Measurements from ENCODE around the gene GARIN1A. TPM values are rescaled to one million over a fixed set of nuclear protein-coding genes. Genes with fewer than 3 reads are reported as not detected.
"Not testable (repeated sequence)": the region's sequence is repeated elsewhere in the genome, so short reads cannot be mapped to it uniquely, and the experiment has no call there.

GARIN1A gene
- polyA plus RNA-seq, 4 donors = 0.83 to 4.8 (median 2.3) TPM

- DNase-seq (ENCODE audit: low read depth in 4 of 4, low spot score in 2 of 4) = no peak
Observed at GRCh38 chr7:128681794-128682537, 9.9 kb downstream of the GARIN1A start.

GRCh38 chr7:128683270-128683669, 11.2 kb downstream of the GARIN1A start:
- DNase-seq (ENCODE audit: low read depth in 4 of 4, low spot score in 2 of 4) = not testable (repeated sequence)

DNA sequence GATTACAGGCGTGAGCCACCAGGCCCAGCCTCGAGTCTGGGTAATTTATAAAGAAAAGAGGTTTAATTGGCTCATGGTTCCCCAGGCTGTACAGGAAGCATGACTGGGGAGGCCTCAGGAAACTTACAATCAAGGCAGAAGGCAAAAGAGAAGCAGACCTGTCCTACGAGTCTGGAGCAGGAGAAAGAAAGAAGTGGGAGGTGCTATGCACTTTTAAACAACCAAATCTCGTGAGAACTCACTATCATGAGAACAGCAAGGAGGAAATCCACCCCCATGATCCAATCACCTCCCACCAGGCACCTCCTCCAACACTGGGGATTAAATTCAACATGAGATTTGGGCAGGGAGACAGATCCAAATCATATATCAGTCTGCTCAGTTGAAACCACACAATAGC, 11.6 kb downstream of the GARIN1A start:
- DNase-seq (ENCODE audit: low read depth in 4 of 4, low spot score in 2 of 4) = not testable (repeated sequence)

GRCh38 chr7:128687131-128687530, 15.0 kb downstream of the GARIN1A start:
- no peak for DNase-seq (ENCODE audit: low read depth in 4 of 4, low spot score in 2 of 4)

- no peak for DNase-seq (ENCODE audit: low read depth in 4 of 4, low spot score in 2 of 4)
Observed at GRCh38 chr7:128688492-128688891, 16.4 kb downstream of the GARIN1A start.

DNA sequence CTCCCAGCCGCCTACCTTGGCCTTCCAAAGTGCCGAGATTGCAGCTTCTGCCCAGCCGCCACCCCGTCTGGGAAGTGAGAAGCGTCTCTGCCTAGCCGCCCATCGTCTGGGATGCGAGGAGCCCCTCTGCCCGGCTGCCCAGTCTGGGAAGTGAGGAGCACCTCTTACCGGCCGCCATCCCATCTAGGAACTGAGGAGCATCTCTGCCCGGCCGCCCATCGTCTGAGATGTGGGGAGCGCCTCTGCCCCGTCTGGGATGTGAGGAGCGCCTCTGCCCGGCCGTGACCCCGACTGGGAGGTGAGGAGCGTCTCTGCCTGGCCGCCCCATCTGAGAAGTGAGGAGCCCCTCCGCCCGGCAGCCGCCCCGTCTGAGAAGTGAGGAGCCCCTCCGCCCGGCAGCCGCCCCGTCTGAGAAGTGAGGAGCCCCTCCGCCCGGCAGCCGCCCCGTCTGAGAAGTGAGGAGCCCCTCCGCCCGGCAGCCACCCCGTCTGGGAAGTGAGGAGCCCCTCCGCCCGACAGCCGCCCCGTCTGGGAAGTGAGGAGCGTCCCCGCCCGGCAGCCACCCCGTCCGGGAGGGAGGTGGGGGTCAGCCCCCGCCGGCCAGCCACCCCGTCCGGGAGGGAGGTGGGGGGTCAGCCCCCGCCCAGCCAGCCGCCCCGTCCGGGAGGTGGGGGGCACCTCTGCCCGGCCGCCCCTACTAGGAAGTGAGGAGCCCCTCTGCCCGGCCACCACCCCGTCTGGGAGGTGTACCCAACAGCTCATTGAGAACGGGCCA, 17.3 kb downstream of the GARIN1A start:
- not testable (repeated sequence) for DNase-seq (ENCODE audit: low read depth in 4 of 4, low spot score in 2 of 4)

DNA sequence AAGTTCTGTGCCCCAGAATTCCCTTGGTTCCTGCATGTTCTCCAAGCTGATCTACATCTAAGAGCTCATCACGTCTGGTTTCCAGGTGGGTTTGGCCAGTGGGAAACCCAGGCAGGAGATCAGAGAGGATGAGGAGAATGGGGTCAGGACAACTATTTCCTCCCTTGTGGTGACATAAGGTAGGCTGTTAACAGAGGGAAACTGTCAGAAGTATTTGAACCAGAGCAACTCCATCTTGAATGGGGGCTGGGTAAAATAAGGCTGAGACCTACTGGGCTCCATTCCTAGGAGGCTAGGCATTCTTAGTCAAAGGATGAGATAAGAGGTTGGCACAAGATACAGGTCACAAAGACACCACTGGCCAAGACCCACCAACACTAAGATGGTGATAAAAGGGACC, 19.1 kb downstream of the GARIN1A start:
- no peak for DNase-seq (ENCODE audit: low read depth in 4 of 4, low spot score in 2 of 4)

DNA sequence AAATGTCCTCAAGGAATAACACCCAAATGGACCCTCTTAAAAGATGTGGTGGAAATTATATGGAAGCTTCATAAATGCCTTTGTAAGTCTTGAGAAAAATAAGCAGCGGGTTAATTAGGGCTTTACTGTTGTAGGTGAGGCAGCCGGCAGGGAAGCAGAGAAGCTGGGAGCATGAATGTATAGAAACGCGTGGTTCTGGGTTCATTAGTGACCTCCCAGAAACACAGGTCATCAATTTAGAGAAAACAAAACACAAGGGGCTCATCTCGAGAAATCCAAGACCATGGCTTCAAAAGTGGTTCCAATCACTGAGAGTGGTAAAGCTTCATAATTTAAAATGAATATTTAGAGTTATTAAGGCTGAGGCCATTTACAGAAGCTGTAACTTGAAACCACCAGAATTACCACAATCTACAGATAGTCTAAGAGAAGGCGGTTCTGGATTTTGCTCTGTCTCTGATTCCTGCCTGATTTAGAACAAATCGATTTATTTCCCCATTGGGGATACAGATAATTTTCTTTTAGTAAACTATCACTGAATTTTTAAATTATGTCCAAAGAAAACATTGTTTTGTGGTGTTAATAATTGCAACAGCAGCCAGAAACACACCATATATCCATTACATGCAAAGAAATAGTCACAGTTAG, 20.7 kb downstream of the GARIN1A start:
- DNase-seq (ENCODE audit: low read depth in 4 of 4, low spot score in 2 of 4) = no peak

DNA sequence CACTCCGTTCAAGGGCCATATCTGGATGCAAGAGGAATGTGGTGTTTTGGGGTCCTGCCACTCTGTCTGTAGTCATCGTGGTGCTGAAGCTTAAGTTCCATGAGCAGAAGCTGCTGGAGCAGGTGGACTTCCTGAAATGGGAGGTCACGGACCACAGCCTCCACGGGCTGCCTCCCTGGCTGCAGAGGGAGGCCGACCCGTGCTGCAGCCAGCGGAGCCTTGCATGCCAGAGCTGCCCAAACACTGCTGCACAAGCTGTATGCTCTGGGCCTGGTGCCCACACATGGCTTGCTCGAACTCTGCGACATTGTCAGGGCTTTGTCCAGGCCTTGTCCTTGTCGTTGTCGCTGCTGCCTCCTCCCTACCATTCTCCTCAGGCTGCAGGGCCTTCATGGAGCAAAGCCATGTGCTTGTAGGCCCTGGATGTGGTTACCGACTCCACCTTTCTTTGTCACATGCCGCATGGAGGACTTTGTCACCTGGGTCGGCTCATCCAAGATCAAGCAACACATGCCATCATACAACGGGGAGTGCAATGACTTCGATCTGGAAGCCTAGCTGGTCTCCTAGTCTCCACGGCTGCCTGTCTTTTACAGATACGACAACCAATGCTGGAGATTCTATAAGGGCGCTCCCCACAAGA, 21.4 kb downstream of the GARIN1A start:
- DNase-seq (ENCODE audit: low read depth in 4 of 4, low spot score in 2 of 4) = no peak

DNA sequence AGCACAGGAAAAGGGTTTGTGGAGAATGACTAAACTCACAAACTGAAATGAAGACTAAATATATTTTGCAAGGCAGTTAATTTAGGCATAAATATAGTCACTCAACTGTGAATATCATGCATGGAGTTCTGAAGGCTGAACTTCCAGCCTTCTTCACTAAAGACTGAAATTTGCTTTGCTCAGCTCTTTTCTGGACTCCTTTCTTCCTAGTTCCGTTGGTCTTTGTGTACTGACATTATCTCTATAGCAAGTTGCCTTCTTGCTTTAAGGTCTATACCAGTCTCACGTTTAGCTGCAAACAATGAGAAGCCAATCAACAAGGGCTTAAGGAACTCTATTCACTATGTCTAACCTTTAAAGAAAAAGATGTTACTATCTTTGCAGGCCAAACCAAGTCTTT, 22.6 kb downstream of the GARIN1A start:
- no peak for DNase-seq (ENCODE audit: low read depth in 4 of 4, low spot score in 2 of 4)

DNA sequence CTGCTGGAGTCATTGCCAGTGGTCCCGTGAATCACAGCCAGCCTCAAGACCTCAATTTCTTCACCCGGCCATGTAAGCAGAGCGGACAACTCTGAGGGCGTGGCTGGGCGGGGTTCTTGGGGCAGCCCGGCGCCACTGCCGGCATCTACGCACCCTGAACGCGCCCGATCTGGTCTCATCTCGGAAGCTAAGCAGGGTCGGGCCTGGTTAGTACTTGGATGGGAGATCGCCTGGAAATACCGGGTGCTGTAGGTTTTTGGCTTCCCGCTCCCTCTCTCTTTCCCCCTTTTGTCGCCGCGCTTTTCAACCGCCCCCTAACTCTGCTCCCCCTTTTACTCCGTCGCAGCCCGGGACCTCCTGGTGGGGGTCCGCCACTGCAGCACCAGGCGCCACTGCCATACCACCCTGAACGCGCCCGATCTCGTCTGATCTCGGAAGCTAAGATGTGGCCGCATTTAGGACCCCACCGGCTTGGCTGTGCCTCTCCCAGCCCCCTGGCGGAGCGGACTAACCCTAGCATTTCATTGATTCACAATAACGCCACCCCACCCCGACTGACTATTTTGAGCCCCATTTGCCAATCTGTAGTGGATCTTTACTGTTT, 25.3 kb downstream of the GARIN1A start:
- DNase-seq (ENCODE audit: low read depth in 4 of 4, low spot score in 2 of 4) = peak in 2 of 4 donors; percentile 7 to 11

- DNase-seq (ENCODE audit: low read depth in 4 of 4, low spot score in 2 of 4) = no peak
Observed at GRCh38 chr7:128699196-128699712, 27.2 kb downstream of the GARIN1A start.

- DNase-seq (ENCODE audit: low read depth in 4 of 4, low spot score in 2 of 4) = no peak
Observed at GRCh38 chr7:128699895-128700294, 27.8 kb downstream of the GARIN1A start.

DNA sequence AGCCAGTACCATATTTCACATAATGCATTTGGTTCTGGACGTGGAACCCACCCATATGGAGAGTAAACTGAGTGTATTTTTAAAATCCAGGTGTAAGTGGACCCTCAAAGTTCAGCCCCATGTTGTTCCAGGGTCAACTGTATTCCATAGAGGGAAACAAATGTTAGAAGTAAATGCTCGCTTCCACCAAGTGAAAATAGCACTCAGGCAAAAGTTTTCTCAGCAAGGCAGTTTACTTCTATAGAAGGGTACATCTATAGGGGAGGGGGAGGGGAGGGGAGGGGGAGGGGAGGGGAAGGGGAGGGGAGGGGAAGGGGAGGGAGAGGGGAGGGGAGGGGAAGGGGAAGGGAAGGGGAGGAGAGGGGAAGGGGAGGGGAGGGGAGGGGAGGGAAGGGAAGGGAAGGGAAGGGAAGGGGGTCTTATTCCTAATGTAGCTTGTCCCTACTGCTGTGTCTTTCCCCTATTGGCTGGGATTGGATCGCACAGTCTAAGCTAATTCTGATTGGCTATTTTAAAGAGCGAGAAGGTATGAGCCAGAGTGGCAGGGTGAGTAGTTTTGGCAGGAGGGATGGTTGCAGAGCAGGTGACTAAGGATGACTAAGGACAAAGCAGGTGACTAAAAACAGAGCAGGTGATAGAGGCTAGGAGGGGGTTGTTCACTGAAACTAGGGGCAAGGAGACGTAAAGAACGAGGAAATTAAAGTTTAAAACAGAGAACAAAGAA, 29.1 kb downstream of the GARIN1A start:
- DNase-seq (ENCODE audit: low read depth in 4 of 4, low spot score in 2 of 4) = no peak

- DNase-seq (ENCODE audit: low read depth in 4 of 4, low spot score in 2 of 4) = no peak
Observed at GRCh38 chr7:128703609-128704241, 31.6 kb downstream of the GARIN1A start.

DNA sequence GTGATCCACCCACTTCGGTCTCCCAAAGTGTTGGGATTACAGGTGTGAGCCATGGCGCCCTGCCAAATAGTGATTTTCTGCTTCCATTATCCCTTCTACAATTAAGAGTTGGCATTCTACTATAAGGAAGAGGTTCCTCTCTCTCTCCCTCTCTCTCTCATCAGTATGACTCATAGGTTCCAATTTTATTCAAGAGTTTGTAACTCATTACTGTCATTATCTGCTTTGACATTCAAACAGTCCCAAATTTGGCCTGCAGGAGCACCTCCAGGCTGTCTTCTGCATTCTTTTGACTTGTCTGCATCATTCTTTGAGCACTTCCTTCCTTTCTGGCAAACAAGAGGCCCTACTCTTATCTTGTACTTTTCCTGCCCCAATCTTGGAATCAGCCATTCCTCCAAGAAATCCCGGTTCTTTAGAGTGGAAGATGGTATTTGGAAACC, 33.8 kb downstream of the GARIN1A start:
- no peak for DNase-seq (ENCODE audit: low read depth in 4 of 4, low spot score in 2 of 4)

DNA sequence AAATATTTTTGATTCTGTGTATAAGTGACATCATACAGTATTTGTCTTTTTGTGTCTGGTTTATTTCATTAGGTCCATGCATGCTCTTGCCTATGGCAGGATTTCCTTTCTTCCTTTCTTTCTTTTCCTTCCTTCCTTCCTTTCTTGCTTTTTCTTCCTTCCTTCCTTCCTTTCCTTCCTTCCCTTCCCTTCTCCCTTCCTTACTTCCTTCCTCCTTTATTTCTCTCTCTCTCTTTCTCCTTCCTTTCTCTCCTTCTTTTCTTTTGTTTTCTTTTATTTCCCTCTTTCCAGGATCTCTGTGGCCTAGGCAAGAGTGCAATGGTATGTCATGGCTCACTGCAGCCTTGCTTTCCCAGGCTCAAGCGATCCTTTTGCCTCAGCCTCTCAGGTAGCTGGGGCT, 35.7 kb downstream of the GARIN1A start:
- DNase-seq (ENCODE audit: low read depth in 4 of 4, low spot score in 2 of 4) = no peak

- no peak for DNase-seq (ENCODE audit: low read depth in 4 of 4, low spot score in 2 of 4)
Observed at GRCh38 chr7:128708235-128708634, 36.1 kb downstream of the GARIN1A start.

GRCh38 chr7:128708824-128709223, 36.7 kb downstream of the GARIN1A start:
- no peak for DNase-seq (ENCODE audit: low read depth in 4 of 4, low spot score in 2 of 4)
